NCI-H2227 treated with DMSO at 0.1 percent for 48 hours (cell line): ENCODE data around the gene RHBDL1.
"Not testable (repeated sequence)": the region's sequence is repeated elsewhere in the genome, so short reads cannot be mapped to it uniquely, and the experiment has no call there.

Experiments used
- DNase-seq: peaks from one replicate; lab custom pipeline; 2025; lab: John Stamatoyannopoulos, UW

The RHBDL1 gene

DNA sequence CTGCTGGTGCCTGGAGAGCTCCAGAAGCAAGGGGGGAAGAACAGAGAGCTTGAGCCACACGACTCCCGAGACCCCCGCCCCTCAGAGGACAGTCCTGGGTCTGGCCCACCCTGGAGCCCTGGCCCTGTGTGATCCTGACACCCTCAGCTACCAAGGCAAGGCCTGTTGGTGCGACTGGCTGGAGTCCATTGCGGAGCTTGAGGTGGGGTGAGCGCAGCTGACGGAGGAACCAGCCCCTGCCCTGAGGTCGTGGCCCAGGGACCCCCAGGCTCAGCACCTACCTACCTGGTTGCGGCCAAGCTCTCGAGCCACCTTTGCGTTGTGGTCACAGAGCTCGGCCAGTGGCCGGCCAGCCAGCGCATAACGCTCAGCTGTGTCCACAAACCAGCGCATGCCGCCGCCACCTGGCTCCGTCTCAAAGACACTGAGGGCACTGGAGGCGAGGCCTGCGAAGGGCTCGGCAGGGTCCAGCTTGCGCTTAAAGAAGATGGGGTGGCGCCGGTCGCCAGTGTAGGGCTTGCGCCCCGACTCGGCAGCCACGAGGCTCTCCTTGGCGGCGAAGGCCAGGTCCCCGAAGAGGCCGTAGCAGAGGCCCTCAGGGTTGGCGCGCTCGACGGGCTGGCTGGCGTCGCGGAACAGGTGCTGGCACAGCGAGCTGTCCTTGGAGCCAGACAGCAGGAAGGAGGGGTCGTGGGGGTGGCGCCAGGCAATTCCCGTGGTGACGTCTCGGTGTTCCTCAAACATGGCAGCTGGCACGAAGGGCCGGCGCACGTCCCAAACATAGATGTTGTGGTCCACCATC lies 11.2 kb downstream of the RHBDL1 start:
- no peak for DNase-seq

- no peak for DNase-seq
Observed at GRCh38 chr16:687499-687898, 12.0 kb downstream of the RHBDL1 start.

GRCh38 chr16:689175-689897 lies 13.9 kb downstream of the RHBDL1 start:
- no peak for DNase-seq

- DNase-seq = not testable (repeated sequence)
Observed at GRCh38 chr16:691242-691641, 15.8 kb downstream of the RHBDL1 start.

- no peak for DNase-seq
Observed at GRCh38 chr16:692356-693108, 17.1 kb downstream of the RHBDL1 start.

GRCh38 chr16:693364-693763 lies 17.9 kb downstream of the RHBDL1 start:
- DNase-seq = no peak

- DNase-seq = no peak
Observed at GRCh38 chr16:693766-694165, 18.3 kb downstream of the RHBDL1 start.

- DNase-seq = no peak
Observed at GRCh38 chr16:694187-694862, 18.9 kb downstream of the RHBDL1 start.

GRCh38 chr16:694863-695354 lies 19.4 kb downstream of the RHBDL1 start:
- no peak for DNase-seq

DNA sequence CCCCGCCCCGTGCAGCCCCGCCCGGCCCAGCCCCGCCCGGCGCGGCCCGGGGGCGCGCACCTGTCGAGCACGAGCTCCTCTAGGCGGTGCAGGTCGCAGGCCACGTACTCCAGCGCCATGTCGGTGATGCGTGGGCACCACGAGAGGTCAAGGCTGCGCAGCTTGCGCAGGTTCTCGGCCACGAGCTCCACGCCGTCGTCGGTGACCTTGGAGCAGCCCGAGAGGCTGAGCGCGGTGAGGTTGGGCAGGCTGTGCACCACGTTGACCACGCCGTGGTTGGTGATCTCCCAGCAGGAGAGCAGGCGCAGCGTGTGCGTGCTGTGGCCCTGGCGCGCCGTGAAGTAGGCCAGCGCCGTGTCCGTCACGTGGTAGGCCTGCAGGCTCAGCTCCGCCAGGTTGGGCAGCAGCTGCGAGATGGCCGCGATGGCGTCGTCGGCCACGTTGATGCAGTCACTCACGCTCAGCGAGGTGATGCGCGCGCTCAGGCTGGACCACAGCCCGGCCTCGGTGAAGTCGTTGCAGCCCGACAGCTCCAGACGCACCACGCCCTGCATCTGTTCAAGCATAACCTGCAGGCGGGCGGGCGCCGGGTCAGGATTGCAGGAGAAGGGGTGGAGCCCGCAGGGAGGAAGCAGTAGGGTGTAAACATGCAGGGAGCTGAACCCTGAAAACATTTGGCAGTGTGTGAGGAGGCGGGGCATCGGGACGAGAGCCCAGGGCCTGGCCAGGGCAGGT lies 20.1 kb downstream of the RHBDL1 start:
- DNase-seq = no peak

DNA sequence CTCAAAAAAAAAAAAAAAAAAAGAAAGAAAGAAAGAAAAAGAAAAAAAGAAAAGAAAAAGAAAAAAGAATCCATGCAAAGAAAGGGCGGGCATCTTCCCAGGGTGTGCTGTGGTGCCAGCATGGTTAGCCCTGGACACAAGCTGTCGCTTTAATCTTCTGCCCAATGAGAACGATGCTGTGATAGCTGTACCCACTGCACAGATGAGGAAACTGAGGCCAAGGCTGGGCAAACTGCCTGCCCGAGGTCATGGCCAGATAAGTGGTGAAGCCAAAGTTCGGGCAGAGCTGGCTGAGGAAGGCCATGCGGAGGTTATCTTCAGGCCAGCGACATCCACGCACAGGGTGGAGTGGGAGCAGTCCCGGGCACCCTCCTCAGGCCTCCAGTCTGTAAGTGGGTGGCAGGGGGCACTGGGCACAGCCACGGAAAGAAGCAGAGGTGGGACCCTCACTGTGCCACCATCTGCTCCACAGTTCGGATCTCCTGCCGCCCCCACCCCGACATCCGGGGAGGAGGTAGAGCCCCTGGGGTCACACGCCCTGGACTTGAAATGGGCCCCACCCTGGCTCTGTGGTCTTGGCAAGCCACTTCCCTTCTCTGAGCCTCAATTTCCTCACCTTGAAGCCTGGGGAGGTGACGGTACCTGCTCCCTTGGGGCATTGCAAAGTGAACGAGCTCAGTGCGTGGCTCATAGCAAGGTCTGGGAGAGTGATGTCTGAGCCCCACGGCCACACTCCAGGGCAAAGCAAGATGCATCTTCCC lies 23.6 kb downstream of the RHBDL1 start:
- DNase-seq = no peak

- DNase-seq = no peak
Observed at GRCh38 chr16:700684-701584, 25.5 kb downstream of the RHBDL1 start.

DNA sequence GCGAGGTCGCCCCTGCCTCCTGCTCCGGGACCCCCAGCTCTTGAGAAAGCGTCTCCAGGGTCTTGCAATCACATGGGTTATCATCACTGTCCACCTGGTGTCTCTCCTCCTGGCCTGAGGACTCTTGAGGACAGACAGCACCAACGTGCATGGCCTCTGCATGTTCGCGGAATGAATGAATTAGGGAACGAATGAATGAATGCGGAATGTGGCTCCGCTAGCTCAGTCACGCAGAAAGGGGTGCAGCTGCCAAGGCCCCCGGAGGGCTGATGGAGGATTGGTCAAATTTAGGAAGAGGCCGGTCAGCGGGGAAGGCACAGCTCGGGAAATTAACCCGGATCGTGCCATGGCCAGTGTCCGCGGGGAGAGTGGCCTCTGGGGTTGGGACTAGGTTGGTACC lies 26.9 kb downstream of the RHBDL1 start:
- no peak for DNase-seq

DNA sequence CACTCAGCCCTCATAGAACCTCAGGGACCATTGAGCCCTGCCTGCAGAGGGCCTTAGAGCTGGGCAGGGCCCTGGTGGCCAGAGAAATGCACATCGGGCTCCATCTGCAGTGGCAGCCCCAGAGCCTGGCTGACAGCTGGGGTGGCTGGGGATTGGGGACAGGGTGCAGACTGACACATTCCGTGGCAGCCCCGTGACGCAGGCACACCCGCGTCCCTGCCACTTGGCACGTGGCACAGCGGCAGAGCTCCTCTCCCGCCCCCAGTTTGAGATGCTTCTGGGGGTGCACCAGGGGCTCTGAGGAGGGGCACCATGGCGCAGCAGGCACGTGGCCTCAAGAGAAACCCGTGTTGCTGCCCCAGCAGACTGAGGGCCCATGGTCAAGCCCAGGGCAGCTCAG lies 27.9 kb downstream of the RHBDL1 start:
- DNase-seq = no peak

DNA sequence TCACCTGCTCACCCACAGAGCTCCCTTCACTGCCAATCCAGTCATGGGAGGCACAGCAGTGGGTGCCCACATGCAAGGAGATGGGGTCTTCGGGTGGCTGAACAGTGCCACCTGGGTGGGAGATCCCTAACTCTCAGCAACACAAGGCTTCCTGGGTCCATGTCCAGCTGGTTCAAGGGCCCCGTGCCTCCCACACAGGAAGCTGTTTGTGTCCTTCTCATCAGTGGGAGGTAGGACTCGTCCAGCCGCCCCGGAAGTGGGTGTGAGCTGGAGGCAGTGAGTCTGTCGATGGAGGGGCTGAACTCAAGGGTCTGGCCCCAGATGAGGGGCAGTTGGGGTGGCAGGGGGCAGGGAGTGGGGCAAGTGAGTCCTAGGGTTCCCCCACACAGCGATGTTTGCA lies 28.6 kb downstream of the RHBDL1 start:
- no peak for DNase-seq

- DNase-seq = no peak
Observed at GRCh38 chr16:704552-705380, 29.3 kb downstream of the RHBDL1 start.

GRCh38 chr16:705431-706188 lies 30.1 kb downstream of the RHBDL1 start, which contains the start of gene FBXL16:
Gene FBXL16, minus strand, starts transcription at chr16:705801. Its CDS starts 8,396 bp downstream, at chr16:697405.
- DNase-seq = peak; percentile 60
